Kidney epithelial cell (primary cell): ENCODE measurements around the gene LYSMD1. TPM values are rescaled to one million over a fixed set of nuclear protein-coding genes. Genes with fewer than 3 reads are reported as not detected.
A peak's percentile ranks its signal among the peaks of the same experiment; 100 is the strongest.

ENCODE experiments used
- DNase-seq: peaks from one replicate; pipeline ENCODE4 v3.0.0-alpha.2; 2010; ENCODE audit warnings: low read depth
- H3K27me3 ChIP-seq: 2 replicates; pipeline ENCODE4 v1.6.0; 2011; ENCODE audit warnings: low read length; ENCODE audit not compliant: control insufficient read depth, insufficient read depth
- H3K36me3 ChIP-seq: 2 replicates; pipeline ENCODE4 v1.5.1; 2011; ENCODE audit warnings: low read length; ENCODE audit not compliant: control insufficient read depth, insufficient read depth
- H3K4me3 ChIP-seq: 2 replicates; pipeline ENCODE4 v1.5.1; 2011; ENCODE audit warnings: low read depth, mild to moderate bottlenecking, control low read depth, low read length
- CTCF ChIP-seq: IDR thresholded peaks from 2 replicates; pipeline ENCODE4 v1.5.1; 2011; ENCODE audit warnings: mild to moderate bottlenecking, moderate library complexity, low read length, control low read depth, inconsistent platforms; ENCODE audit not compliant: insufficient read depth, poor library complexity, severe bottlenecking
- total RNA-seq: library from RNA; depleted of rRNA; stranded (reverse); fragments of >200 nt; gene quantifications from 2 replicates; pipeline ENCODE4 v1.2.3, GENCODE V29; 2015

The LYSMD1 gene
- total RNA-seq, 1 donor from 2014 or later, result 8.1 TPM

DNA sequence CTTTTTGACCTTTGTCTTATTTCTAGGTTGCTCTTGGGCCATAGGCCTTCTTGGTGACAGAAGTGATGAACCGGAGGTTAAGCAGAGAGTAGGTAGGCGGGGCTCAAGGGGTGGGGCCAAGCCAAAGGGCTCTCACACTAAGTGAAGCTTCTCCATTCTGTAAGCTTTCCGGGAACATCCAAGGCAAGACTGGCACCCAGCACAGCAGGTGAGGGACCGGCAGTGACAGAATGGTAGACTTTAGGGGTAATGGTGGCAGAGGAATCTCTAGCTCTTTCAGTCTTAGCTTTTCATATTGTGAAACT, 9.2 kb downstream of the LYSMD1 start, which contains the start of gene TNFAIP8L2:
TNFAIP8L2 (plus strand) TSS at position 135 of the 305 bp plus-strand sequence. CDS start 2,049 bp downstream, outside the sequence.
- H3K4me3 ChIP-seq, result no peak within 1 kb of the TSS
- H3K36me3 ChIP-seq, result no peaks in the 10 kb centered on the region
- H3K27me3 ChIP-seq, result no peaks in the 10 kb centered on the region
- no peak for DNase-seq
- no peak for TF ChIP-seq CTCF

GRCh38 chr1:151147665-151148064, 18.0 kb downstream of the LYSMD1 start:
- Histone ChIP-seq H3K4me3 (no peak overlapping the region), H3K36me3 (no peaks in the 10 kb centered on the region), H3K27me3 (peaks cover 3% of the 10 kb centered on the region)
- TF ChIP-seq CTCF, result no peak
- DNase-seq, result no peak

DNA sequence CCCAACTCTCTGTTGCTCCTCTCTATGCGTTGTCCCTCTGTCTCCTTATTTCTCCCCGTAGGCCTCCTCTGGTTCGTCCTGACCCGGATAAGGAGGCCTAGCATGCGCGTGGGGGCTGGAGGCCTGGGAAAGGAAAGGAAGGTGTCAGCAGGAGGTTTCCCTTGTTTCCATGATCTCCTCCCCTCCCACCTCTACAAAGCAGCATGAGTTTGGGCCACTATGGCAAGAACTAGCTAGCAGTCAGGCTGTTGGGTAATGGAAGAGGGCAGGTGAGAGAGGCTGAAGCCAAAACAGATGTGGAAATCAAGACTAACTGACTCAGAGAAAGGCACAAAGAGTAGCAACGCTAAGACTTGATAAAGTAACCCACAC, 18.6 kb downstream of the LYSMD1 start:
- Histone ChIP-seq H3K4me3 (peak overlapping the region; percentile 81), H3K36me3 (no peaks in the 10 kb centered on the region), H3K27me3 (peaks cover 3% of the 10 kb centered on the region)
- no peak for TF ChIP-seq CTCF
- DNase-seq, result no peak

DNA sequence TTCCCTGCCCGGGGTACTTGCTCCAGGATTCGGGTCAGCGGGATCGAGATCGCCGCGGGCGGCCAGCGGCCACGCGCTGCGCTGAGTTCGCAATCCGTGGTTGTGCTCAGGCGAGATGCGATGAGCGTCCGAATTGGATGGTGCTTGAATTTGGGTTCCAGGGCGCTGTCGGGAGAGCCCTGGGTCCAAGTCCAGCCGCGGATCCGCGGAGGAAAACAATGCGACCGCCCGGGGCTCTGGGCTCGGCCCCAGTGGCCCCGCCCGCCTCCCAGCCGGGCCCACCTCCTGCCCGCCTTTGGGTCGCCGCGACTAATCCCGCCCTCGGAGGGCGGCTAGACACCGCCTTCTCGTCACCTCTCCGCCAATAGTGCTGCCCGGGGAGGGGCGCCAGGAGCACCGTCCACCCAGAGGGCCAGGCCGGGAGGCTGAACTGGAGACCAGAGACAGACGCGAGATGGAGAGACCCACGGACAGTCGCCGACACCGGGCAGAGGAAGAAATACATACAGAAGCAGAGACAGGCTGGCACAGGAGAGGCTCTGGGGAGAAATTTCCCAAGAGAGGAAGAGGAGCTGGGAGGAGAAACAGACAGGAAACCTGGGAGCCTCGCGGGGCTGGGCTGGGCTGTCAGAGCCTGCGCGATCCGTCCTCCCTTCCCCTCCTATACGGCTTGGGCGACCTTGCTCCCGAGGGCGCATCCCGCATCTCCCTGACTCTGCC, 19.1 kb downstream of the LYSMD1 start, which contains the start of gene SEMA6C:
SEMA6C (minus strand) TSS at position 220 of the 720 bp plus-strand sequence. CDS start 4,010 bp downstream, outside the sequence.
- no peak for DNase-seq
- H3K36me3 ChIP-seq, result no peaks in the 10 kb centered on the region
- H3K27me3 ChIP-seq, result peaks cover 3% of the 10 kb centered on the region
- H3K4me3 ChIP-seq, result peak within 1 kb of the TSS; percentile 81
- no peak for TF ChIP-seq CTCF

DNA sequence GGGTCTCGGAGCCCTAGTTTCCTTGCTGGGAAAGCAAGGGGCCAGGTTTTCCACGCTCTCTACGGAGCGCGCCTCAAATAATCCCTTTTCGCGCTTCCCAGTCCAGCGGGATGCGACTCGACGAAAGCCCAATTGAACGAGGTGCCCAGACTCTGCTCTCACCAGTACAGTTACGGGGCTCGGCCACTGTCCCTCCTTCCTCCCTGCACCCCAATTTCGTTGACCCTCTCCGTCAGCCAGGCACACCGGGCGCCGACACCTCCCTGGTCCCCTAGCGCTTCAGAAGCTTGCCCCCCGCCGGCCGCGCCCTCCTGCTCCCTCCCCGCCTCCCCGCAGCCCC, 19.7 kb downstream of the LYSMD1 start:
- TF ChIP-seq CTCF, result no peak
- Histone ChIP-seq H3K4me3 (peak overlapping the region; percentile 81), H3K27me3 (peaks cover 3% of the 10 kb centered on the region), H3K36me3 (no peaks in the 10 kb centered on the region)
- no peak for DNase-seq
